Right lobe of liver (tissue), 4 donors: ENCODE measurements around the gene KIAA1614.

Source experiments
- CTCF ChIP-seq, 4 donors: fragments of 200-600 bp in 3 of 4; fragments of 450-650 bp in 1 of 4; IDR thresholded peaks; one replicate each; pipeline versions ENCODE4 v1.5.1 to v1.8.0; 2016 to 2022; ENCODE audit warnings: antibody characterized with exemption in 4 of 4, mild to moderate bottlenecking in 2 of 4
- POLR2A ChIP-seq: fragments of 450-650 bp; IDR thresholded peaks from one replicate; pipeline ENCODE4 v1.6.1; 2017; ENCODE audit warnings: antibody characterized with exemption, mild to moderate bottlenecking
- donor health status: DM: no; HTN: no; CAD: no.
- donor health status: DM: no; HTN: no; CAD: no.
- donor health status: DM: no; HTN: yes; CAD: no.

- TF ChIP-seq CTCF (IDR thresholded peaks at IDR 0.05), result no peak
- TF ChIP-seq POLR2A, result no peak
Measured at GRCh38 chr1:180966312-180966711, 53.6 kb downstream of the KIAA1614 start.
